Amniotic stem cell (primary cell): Measurements from ENCODE around the gene RPUSD3.
"Not testable (repeated sequence)": the region's sequence is repeated elsewhere in the genome, so short reads cannot be mapped to it uniquely, and the experiment has no call there.

Experiments used
- DNase-seq: peaks from one replicate; lab custom pipeline; 2025; lab: John Stamatoyannopoulos, UW

RPUSD3 gene

DNA sequence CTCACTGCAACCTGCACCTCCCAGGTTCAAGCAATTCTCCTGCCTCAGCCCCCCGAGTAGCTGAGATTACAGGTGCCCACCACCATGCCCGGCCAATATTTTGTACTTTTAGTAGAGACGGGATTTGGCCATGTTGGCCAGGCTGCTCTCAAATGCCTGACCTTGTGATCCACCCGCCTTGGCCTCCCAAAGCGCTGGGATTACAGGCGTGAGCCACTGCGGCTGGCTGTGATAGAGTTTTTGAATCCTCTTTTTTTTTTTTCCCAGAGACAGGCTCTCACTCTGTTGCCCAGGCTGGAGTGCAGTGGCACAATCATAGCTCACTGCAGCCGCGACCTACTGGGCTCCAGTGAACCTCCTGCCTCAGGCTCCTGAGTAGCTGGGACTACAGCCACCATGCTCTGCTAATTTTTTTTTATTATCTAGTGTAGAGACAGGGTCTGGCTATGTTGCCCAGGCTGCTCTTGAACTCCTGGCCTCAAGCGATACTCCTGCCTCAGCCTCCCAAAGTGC, 21.4 kb upstream of the RPUSD3 start:
- not testable (repeated sequence) for DNase-seq

DNA sequence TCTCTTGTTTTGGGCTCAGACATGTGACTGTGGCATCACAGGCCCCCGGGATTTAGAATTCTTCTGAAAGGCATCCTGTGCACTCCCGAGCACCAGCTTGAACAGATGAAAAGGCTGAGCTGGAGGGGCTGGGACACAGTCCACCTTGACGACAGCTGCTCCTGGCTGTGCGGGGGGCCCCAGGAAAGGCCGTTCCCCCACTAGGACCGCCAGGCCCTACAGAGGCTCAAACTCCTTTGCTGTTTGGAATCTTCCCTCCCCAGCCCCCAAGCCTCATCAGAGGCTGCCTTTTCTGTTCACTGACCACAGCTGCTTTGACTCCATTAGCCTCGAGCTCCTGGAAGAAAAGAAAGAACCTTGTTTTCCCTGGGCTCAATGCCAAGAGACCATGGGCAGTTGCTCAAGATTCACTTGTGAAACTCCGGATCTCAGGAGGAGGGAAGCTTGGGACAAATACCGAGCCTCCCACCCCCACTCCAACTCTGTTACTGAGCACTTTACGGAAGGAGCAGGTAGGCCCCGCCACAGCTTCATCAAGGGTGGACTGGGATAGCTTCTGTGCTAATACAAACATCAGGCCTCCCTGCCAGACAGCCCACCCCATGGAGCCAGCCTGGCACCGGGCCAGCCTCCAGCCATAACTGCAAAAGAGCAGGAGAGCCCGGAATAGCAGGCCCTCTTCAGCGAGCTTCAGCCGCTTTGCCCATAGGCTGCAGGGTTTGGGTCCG, 20.6 kb upstream of the RPUSD3 start:
- no peak for DNase-seq

DNA sequence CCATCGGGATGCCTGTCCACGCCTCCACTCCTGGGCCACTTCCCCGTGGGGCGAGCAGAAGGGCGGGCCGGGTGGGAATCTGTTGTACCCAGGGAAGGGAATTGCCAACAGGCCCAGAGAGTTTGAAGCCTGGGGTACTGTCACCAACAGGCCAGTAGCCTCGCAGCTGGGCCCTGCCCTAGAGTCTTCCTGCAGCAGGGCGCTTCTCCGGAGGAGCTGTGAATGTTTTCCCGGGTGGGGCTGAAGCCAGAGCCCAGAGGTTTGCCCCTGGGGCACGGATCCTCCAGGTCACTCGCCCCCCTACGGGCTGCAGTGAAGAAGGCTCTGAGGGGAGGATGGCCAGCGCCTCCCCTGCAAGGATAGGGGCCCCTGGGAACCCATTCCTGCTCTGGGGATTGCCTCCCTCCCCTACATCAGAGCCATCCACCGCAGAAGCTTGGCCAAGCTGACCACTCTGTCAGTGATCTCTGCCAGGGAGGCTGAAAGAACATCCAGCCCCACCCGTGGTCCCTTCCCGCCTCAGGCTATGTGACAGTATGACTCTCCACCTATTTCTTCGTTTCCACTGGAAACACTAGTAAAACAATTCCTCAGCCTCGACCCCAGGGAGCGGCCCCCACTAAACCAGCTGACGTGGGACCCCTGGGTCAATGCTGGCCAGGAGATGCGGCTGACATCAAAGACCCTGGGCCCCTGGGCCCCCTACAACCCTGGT, 19.4 kb upstream of the RPUSD3 start:
- DNase-seq: no peak

DNA sequence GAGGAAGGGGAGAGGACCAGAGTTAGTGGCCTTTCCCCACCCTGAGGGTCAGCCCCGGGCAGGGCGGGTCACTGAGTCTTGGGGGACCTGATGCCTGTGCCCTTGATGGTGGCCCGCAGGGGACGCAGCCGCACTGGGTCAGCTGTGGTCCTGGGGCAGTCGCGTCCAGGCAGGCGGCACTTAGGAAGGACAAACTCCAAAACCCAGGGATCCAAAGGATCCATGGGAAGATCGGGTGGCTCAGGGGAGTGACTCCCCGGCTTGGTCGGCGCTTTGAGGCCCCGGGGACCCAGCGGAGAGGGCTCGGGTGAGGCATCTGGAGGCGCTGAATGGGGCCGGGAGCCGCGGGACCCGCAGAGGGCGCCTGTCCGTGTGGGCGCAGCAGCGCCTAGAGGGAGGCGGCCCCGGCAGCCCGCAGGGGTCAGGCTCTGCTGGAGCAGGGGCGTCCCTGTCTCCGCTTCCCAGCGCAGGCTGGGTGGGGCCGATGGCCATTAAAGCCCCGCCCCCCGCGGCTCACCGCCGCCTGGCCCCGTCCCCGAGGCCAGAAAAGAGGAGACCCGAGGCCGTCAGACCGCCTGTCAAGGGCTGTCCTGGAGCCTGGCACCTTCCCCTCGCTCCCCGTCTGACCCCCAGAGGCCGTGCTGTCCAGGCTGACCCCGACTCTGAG, 18.7 kb upstream of the RPUSD3 start:
- DNase-seq: no peak

DNA sequence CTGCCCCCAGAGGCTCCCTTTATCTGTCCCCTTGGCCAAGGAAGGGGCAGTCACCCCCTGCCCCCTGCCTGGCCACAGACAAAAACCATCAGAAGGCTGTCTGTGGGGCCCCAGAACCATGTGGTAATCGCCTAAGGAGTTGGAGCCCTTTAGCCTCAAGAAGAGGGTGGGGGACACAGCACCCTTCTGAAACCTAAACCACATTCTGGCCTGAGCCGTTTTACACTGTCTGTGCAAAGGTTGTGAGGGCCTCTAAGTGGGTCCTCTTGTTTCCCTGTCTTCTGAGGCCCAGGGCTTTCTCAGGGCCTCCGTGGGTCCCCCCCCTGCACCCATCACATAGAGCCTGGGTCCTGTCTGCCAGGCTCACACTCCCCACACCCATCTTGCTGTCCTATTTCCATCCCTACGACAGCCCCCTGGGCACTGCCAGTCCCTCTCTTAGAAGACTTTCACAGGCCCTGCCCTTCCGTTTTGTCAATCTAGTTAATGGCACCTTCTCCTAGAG, 17.9 kb upstream of the RPUSD3 start:
- DNase-seq: no peak

DNA sequence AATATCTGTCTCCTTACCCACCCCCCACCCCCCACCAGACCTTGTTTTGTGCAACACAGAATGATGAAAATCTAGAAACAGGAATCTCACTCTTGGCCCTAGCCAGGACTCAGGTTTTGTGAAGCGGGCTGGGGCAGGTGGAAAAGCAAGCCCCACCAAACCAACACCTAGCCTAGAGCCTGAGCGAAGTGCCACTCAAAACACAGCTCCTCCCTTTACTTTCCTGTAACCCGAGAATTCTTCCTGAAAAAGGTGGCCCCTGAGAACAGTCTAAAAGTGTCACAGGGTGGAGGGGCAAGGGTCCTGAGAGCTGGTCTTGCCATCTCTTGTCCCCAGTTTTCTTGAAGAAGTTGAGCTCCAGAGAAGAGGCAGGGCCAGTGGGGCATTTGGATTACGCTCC, 17.4 kb upstream of the RPUSD3 start:
- no peak for DNase-seq

DNA sequence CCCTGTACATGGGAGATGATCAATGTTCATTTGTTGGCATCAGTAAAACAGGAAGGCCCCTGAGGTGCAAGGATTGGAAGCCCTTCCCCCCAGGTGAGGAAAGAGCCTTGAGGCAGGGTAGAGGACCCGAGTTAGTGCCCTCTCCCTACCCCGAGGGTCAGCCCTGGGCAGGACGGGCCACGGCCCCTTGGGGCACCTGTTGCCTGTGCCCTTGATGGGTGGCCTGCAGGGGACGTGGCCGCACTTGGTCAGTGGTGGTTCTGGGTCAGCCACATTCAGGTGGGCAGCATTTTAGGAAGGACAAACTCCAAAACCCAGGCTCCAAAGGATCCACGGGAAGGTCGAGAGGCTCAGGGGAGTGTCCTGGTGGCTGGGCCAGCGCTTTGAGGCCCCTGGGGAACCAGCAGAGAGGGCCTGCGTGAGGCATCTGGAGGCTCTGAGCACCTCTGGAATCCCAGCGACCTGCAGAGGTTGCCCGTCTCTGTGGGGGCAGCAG, 15.8 kb upstream of the RPUSD3 start:
- DNase-seq: no peak

DNA sequence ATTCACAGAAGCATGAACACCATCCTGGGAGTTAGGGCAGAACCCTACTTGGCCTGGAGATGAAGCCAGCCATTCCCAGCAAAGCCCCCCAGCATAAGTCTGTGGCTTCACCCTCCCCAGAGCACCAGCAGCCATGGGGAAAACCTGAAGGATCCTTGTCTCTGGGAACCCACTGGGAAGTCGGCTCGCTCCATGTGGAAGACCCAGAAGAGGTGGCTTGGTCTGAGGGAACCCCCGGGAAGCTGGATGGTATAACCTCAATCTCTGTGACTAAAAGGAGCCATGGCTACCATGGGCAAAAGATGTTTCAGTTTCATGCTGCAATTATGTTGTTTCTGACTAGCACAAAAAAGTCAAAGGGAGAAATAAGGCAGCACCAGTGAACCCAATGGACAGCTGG, 11.8 kb upstream of the RPUSD3 start:
- DNase-seq: no peak

DNA sequence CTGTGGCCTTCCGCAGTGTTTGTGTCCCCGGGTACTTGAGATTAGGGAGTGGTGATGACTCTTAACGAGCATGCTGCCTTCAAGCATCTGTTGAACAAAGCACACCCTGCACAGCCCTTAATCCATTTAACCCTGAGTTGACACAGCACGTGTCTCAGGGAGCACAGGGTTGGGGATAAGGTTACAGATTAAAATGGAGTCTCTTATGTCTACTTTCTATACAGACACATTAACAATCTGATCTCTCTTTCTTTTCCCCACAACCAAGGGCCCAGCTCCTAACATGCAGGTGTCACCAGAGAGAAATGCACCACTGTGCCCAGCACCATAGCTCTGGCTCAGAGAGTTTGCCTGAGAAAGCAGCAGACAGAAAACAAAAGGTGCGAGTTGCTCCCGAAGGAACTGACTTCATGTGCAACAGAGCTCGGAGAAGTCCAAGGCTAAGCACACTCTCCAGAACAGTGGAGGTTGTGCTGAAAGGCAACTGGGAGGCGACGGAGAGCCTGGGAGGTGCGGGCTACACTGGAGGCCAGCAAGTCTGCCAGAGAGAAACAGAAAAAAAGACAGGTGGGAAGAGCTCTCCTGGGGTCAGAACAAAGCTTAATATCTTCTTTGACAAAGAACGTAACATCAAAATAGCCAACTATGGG, 10.6 kb upstream of the RPUSD3 start:
- DNase-seq: not testable (repeated sequence)

DNA sequence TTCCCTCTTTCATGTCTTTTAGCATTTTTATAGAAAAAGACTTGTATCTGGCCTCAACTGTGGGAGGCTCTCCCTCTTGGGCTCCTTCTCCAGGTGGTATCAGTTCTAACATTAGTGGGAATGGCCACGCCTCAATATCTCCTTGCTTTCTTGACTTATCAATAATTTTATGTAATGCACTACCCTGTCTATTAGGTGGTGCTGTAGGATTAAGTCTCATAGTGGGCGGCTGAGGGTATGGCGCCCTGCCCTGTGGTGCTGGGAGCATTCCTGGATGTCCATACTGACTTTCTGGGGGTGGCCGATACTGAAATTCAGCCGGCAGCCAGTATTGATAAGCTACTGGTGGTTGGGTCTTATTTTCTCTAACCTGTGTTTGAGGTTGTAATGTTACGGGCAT, 8.7 kb upstream of the RPUSD3 start:
- DNase-seq: no peak

DNA sequence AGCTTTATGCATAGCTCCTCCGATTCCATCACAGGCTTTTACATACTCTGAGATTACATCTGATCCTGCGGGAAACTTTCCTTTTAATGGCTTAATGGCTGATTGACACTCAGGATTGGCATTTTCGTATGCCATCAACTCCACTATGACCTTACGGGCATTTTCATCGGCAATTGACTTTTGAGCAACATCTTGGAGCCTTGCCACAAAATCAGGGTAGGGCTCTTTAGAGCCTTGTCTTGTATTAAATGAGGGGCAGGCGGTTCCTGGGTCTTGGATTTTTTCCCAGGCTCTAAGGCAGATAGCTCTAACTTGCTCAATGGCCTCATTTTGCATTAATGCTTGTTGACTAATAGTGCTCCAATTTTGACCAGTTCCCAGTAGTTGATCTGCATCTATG, 8.1 kb upstream of the RPUSD3 start:
- DNase-seq: not testable (repeated sequence)

DNA sequence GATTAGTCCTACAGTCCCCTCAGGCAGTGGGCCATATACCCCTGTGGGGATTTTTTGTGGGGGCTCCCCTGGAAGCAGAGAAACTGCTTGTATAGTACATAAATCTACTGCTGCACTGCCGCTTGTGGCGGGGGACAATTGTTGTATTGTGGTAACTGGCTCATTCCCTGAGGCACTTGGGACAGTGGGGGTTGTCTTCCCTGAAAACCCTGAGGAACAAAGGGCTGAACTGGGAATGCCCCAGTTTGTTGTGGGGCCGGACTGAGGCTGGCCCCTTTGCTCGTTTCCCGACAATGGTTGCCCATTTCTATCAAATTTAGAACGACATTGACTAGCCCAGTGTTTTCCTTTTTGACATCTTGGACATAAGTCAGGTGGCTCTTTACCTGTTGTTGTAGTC, 7.6 kb upstream of the RPUSD3 start:
- DNase-seq: not testable (repeated sequence)

DNA sequence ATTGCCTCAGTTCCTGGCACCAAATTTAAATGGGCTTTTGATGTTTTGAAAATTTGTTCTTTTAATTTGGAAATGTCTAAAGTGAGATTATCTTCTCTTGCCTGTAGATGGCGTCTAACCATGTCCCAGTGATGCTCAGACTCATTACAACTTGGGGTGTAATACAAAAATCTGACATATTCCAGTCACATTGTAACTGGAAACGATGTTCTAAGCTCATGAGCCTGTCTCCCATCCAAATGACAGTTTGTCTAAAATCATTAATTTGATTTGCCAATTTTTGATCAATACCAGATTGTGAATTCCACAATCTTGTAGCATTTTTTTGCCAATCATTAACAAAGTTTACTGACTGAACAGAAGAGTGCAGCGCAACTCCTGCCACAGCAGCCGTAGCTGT, 5.1 kb upstream of the RPUSD3 start:
- not testable (repeated sequence) for DNase-seq

DNA sequence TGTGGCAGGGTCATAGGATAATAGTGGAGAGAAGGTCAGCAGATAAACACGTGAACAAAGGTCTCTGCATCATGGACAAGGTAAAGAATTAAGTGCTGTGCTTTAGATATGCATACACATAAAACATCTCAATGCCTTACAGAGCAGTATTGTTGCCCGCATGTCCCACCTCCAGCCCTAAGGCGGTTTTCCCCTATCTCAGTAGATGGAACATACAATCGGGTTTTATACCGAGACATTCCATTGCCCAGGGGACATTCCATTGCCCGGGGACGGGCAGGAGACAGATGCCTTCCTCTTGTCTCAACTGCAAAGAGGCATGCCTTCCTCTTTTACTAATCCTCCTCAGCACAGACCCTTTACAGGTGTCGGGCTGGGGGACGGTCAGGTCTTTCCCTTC, 4.1 kb upstream of the RPUSD3 start:
- not testable (repeated sequence) for DNase-seq

DNA sequence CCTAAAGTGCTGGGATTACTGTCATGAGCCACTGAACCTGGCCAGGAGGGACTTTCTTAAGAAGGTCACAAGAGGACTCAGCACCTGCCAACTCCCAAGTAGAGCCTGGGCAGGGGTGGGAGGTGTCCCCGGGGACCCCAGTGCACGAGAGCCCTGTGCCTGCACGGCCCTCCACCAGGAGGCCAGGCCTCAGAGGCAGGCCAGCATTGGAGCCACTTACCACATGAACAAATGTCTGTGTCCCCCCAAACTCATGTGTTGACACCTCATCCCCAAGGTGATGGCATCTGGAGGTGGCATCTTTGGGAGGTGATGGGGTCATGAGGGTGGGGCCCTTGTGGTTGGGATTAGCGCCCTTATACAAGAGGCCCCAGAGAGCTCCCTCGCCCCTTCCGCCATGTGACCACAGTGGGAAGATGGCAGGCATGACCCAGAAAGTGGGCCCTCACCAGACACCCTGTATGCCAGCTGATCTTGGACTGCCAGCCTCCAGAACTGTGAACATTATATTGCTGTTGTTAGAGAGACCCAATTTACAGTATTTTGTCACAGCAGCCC, 3.2 kb upstream of the RPUSD3 start:
- no peak for DNase-seq

DNA sequence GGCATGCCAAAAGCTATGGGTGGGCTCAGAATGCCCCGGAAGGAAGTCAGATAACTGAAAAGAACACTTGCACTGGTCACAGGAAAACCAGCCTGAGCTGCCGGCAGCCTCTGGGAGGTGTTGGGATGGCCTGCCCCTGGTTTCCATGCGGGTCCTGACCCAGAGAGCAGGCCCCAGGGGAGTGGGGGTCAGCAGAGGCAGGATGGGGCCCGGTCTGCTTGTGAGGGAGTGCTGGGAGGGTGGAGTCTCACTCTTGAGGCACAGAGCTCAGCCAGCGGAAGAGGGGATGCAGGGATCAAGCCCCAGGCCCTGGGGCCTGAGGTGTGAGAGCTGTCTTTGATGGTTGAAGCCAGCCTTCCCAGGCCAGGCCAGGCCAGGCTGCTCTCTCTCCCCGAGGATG, 2.4 kb upstream of the RPUSD3 start:
- DNase-seq: no peak

DNA sequence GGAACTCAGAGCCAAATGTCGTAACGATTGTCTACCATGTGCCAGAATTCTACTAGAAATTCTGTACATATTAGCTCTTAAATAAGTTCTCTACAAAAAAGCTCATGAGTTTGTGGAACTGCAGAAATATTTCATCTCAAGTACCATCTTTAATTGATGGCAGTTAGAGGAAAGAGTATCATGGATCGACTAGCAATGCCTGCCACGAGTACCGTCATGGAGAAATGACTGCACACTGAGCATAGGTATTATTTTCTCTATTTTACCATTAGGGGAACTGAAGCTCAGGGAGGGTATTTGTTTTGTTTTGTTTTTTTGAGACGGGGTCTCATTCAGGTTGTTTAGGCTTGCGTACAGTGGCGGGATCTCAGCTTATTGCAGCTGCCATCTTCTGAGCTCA, 2.8 kb downstream of the RPUSD3 start:
- DNase-seq: no peak

DNA sequence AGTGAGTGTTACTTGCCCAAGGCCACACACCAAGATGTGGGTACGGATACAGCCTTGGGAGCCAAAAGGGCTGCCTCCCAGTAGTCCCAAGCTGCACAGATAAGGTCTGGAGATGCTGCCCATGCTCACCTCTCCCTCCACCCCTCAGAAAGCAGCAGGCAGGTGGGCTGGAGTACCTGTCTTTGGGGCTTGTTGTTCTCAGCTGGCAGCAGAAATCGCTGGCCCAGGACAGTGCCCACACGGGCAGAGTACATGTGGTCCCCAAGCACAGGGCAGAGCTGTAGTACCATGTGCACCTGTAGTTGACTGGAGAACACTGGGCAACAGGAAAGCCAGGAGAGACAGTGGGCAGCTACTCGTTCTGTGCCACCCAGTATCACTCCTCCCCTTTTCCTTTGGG, 5.0 kb downstream of the RPUSD3 start:
- no peak for DNase-seq

DNA sequence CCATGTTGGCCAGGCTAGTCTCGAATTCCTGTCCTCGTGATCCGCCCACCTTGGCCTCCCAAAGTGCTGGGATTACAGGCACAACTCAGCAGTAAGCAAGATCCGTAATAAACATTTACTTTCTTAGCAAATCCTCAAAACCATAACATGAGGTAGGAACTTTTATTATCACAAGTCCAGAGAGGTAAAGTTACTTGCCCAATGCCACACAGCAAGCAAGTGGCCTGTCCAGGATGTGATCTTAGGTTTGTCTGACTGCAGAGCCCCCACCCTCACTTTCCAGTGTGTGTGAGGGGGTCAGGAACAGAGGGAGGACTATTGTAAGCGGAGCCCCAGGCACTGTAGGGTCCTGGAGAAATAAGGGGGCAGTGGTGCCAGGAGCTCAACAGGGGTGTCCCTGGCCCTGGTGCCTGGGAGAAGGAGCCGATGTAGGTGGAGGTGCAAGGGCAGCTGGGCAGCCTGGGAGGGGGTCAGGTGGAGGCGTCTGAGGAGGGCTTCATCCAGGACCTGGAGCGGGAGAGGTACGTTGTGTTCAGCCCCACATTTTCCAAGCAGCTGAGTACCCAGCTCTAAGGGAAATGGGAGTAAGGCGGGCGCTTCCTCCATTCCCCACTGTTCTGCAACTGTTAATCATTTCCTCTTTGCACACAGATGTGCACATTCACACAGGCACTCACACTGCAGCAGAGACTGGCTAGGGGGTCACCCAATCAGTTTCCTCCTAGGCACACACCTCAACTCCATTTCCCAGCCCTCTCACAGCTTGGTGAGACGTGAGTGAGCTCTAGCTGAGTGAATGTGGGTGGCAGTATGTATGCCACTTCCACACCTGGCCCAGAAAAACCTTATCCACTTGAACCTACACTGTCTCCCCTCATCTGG, 5.9 kb downstream of the RPUSD3 start:
- no peak for DNase-seq

DNA sequence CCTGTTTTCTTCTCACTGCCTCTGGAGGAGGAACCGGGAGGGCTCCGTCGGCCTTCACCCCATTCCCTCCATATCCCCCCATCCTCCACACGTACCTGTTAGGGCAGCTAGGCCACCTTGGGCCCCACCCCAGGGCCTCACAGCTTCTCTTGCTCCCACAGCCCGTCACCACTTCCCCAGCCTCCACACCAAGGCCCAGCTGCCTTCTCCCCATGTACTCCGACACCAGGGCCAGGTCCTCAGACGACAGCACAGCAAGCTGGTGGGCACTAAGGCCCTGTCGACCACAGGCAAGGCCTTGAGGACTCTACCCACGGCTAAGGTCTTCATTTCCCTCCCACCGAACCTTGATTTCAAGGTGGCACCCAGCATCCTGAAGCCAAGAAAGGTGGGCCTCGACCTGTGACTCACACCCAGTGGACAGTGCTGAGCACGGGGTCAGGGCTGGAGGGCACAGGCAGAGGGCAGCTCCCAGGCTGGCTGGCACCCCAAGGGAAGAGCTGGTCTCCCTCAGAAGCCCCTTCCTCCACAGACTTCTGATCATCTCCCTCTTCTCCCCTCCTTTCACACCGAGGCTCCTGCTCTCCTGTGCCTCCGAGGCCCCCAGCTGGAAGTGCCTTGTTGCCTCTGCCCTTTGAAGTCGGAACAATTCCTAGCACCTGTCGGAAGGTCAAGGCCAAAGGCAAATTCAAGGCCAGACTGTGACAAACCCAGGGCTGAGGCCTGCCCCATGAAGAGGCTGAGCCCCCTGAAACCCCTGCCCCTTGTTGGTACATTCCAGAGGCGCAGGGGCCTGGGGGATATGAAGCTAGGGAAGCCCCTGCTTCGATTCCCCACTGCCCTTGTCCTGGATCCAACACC, 9.1 kb downstream of the RPUSD3 start:
- DNase-seq: no peak
